GM21717 (cell line): Measurements from ENCODE around the gene PNLIPRP1.

Experiments
- ATAC-seq: cut with Tn5 transposase; IDR thresholded peaks from one replicate; pipeline ENCODE4 v1.9.1; 2021; ENCODE audit warnings: mild to moderate bottlenecking, moderate library complexity; ENCODE audit not compliant: unreplicated experiment

Gene PNLIPRP1

GRCh38 chr10:116629340-116629739 lies 38.6 kb downstream of the PNLIPRP1 start:
- no peak for ATAC-seq

GRCh38 chr10:116630020-116630419 lies 39.3 kb downstream of the PNLIPRP1 start:
- no peak for ATAC-seq

GRCh38 chr10:116631871-116632295 lies 41.1 kb downstream of the PNLIPRP1 start:
- ATAC-seq: no peak

- no peak for ATAC-seq
Observed at GRCh38 chr10:116632596-116633215, 41.9 kb downstream of the PNLIPRP1 start.

GRCh38 chr10:116633216-116633600 lies 42.4 kb downstream of the PNLIPRP1 start:
- no peak for ATAC-seq

- no peak for ATAC-seq
Observed at GRCh38 chr10:116634126-116634975, 43.6 kb downstream of the PNLIPRP1 start.

- ATAC-seq: no peak
Observed at GRCh38 chr10:116636385-116636784, 45.6 kb downstream of the PNLIPRP1 start.

- ATAC-seq: no peak
Observed at GRCh38 chr10:116636976-116637375, 46.2 kb downstream of the PNLIPRP1 start.

GRCh38 chr10:116637830-116638229 lies 47.1 kb downstream of the PNLIPRP1 start:
- ATAC-seq: no peak

- ATAC-seq: no peak
Observed at GRCh38 chr10:116646502-116646901, 55.7 kb downstream of the PNLIPRP1 start.

GRCh38 chr10:116648903-116649302 lies 58.1 kb downstream of the PNLIPRP1 start:
- ATAC-seq: no peak

GRCh38 chr10:116653885-116654284 lies 63.1 kb downstream of the PNLIPRP1 start:
- no peak for ATAC-seq

- ATAC-seq: no peak
Observed at GRCh38 chr10:116654816-116655215, 64.1 kb downstream of the PNLIPRP1 start.

GRCh38 chr10:116655568-116655967 lies 64.8 kb downstream of the PNLIPRP1 start:
- no peak for ATAC-seq

GRCh38 chr10:116656044-116656443 lies 65.3 kb downstream of the PNLIPRP1 start:
- no peak for ATAC-seq

GRCh38 chr10:116657863-116658551 lies 67.2 kb downstream of the PNLIPRP1 start:
- no peak for ATAC-seq
